GM18507 (cell line): ENCODE results near the gene PCDHA8.
"Not testable (repeated sequence)": the region's sequence is repeated elsewhere in the genome, so short reads cannot be mapped to it uniquely, and the experiment has no call there.

Experiments
- DNase-seq: peaks from one replicate; pipeline ENCODE4 v3.0.0; 2011; ENCODE audit warnings: low read depth; ENCODE audit not compliant: insufficient read length; ENCODE audit errors: extremely low spot score
- FAIRE-seq: peaks from 2 replicates; lab custom pipeline; 2011; peaks lifted over from hg19 to GRCh38; lab: Jason Lieb, UNC

PCDHA8 gene

DNA sequence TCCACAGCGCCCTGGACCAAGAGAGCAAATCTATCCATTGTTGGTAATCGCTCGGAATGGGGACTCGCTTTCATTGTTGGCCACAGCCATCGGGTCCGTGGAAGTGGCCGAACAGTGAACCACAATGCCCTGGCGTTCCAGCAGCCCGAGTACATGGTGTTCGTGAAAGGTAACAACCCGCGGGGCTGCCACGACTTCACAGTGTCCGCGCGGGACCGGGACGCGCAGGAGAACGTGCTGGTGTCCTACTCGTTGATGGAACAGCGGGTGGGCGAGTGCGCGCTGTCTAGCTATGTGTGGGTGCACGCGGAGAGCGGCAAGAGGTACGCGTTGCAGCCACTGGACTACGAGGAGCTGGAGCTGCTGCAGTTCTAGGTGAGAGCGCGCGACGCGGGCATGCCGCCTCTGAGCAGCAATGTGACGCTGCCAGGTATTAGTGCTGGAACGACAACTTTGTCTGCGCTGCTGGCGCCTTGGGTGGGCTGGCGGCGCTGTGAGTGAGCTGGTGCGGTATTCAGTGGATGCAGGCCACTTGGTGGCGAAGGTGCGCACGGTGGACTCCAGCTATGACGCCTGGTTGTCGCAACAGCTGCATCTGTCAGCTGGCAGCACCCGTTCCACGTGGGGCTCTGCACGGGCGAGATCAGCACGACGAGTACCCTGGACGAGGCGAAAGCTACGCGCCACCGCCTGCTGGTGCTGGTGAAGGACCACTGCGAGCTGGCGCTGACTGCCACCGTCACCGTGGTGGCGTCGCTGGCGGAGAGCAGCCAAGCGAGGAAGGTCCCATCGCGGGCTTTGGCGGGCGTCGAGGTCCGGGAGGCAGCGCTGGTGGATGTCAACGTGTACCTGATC is 21.7 kb downstream of the PCDHA8 start:
- no peak for DNase-seq
- no peak for FAIRE-seq

DNA sequence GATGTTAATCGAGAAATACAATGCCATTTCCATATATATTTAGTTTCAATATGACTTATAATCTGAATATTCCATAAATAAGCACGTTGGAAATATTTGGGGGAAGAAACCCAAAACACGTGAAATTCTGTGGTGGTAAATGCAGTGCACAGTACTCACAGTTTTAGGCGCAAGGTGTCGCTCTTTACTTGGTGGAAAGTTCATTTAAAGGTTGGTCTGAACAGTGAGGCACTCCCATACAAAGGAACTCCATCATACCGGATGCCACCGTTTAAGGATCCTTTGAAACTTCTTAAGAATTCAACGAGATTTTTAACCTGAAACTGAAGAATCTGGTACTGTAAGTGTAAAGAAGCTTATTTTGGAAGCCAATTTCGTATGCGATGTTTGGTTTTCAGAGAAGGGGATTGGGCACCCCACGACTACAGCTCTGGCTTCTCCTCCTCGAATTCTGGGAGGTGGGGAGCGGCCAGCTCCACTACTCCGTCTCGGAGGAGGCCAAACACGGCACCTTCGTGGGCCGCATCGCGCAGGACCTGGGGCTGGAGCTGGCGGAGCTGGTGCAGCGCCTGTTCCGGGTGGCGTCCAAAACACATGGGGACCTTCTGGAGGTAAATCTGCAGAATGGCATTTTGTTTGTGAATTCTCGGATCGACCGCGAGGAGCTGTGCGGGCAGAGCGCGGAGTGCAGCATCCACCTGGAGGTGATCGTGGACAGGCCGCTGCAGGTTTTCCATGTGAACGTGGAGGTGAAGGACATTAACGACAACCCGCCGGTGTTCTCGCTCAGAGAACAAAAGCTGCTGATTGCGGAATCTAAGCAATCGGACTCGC is 28.0 kb downstream of the PCDHA8 start, which contains the start of gene PCDHA11:
TSS of gene PCDHA11 (plus strand) at position 237 of the 834 bp plus-strand sequence. CDS start at position 384, 147 bp downstream.
- FAIRE-seq = no peak
- no peak for DNase-seq

DNA sequence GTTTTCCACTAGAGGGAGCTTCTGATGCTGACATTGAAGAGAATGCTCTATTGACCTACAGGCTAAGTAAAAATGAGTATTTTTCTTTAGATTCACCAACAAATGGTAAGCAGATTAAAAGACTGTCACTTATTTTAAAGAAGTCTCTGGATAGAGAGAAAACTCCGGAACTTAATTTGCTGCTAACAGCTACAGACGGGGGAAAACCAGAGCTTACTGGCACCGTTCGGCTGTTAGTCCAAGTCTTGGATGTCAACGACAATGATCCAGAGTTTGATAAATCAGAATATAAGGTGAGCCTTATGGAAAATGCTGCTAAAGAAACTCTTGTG is 28.5 kb downstream of the PCDHA8 start:
- FAIRE-seq = no peak

DNA sequence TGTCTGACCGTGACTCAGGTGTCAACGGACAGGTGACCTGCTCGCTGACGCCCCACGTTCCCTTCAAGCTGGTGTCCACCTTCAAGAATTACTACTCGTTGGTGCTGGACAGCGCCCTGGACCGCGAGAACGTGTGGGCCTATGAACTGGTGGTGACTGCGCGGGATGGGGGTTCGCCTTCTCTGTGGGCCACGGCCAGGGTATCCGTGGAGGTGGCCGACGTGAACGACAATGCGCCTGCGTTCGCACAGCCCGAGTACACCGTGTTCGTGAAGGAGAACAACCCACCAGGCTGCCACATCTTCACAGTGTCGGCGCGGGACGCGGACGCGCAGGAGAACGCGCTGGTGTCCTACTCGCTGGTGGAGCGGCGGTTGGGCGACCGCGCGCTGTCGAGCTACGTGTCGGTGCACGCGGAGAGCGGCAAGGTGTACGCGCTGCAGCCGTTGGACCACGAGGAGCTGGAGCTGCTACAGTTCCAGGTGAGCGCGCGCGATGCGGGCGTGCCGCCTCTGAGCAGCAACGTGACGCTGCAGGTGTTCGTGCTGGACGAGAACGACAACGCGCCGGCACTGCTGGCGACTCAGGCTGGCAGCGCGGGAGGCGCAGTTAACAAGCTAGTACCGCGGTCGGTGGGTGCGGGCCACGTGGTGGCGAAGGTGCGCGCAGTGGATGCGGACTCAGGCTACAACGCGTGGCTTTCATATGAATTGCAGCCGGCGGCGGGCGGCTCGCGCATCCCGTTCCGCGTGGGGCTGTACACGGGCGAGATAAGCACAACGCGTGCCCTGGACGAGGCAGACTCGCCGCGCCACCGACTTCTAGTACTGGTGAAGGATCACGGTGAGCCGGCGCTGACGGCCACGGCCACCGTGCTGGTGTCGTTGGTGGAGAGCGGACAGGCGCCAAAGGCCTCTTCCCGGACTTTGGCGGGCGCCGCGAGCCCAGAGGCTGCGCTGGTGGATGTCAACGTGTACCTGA is 29.5 kb downstream of the PCDHA8 start:
- DNase-seq = no peak
- FAIRE-seq = no peak

More for the DNA sequence above, 28.5 kb downstream of the PCDHA8 start:
- DNase-seq = no peak

DNA sequence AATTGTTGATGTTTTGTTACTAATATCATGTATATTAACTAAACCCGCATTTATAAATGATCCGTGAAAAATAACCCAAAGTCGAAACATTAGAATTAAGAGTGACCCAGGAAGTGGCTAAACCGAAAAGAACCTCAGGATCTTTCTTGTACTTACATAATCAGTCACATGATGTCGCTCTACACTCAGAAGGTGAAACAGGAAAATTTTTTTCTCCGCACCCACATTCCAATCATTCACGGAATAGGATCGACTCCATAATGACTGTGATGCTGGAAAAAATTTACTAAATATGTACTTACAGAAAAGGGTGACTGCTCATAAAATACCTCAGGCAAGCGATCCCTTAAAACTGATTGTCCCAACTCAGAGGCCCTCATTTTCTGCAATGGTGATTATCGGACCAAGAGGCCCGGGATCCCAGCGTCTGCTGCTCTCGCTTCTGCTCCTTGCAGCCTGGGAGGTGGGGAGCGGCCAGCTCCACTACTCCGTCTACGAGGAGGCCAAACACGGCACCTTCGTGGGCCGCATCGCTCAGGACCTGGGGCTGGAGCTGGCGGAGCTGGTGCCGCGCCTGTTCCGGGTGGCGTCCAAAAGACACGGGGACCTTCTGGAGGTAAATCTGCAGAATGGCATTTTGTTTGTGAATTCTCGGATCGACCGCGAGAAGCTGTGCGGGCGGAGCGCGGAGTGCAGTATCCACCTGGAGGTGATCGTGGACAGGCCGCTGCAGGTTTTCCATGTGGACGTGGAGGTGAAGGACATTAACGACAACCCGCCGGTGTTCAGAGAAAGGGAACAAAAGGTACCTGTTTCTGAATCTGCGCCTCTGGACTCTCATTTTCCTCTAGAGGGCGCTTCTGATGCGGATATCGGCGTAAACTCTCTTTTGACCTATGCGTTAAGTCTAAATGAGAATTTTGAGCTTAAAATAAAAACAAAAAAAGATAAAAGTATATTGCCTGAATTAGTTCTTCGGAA is 34.4 kb downstream of the PCDHA8 start, which contains the start of gene PCDHA12:
TSS of gene PCDHA12 (plus strand) at position 224 of the 981 bp plus-strand sequence. CDS start at position 389, 165 bp downstream.
- FAIRE-seq (no peak), DNase-seq (no peak)

DNA sequence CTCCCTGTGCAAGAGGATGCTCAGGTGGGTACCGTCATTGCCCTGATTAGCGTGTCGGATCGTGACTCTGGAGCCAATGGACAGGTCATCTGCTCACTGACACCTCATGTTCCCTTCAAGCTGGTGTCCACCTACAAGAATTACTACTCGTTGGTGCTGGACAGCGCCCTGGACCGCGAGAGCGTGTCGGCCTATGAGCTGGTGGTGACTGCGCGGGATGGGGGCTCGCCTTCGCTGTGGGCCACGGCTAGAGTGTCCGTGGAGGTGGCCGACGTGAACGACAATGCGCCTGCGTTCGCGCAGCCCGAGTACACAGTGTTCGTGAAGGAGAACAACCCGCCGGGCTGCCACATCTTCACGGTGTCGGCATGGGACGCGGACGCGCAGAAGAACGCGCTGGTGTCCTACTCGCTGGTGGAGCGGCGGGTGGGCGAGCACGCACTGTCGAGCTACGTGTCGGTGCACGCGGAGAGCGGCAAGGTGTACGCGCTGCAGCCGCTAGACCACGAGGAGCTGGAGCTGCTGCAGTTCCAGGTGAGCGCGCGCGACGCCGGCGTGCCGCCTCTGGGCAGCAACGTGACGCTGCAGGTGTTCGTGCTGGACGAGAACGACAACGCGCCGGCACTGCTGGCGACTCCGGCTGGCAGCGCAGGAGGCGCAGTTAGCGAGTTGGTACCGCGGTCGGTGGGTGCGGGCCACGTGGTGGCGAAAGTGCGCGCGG is 35.7 kb downstream of the PCDHA8 start:
- not testable (repeated sequence) for FAIRE-seq, DNase-seq

DNA sequence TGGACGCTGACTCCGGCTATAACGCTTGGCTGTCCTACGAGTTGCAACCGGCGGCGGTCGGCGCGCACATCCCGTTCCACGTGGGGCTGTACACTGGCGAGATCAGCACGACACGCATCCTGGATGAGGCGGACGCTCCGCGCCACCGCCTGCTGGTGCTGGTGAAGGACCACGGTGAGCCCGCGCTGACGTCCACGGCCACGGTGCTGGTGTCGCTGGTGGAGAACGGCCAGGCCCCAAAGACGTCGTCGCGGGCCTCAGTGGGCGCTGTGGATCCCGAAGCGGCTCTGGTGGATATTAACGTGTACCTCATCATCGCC is 36.2 kb downstream of the PCDHA8 start:
- FAIRE-seq (no peak), DNase-seq (no peak)

DNA sequence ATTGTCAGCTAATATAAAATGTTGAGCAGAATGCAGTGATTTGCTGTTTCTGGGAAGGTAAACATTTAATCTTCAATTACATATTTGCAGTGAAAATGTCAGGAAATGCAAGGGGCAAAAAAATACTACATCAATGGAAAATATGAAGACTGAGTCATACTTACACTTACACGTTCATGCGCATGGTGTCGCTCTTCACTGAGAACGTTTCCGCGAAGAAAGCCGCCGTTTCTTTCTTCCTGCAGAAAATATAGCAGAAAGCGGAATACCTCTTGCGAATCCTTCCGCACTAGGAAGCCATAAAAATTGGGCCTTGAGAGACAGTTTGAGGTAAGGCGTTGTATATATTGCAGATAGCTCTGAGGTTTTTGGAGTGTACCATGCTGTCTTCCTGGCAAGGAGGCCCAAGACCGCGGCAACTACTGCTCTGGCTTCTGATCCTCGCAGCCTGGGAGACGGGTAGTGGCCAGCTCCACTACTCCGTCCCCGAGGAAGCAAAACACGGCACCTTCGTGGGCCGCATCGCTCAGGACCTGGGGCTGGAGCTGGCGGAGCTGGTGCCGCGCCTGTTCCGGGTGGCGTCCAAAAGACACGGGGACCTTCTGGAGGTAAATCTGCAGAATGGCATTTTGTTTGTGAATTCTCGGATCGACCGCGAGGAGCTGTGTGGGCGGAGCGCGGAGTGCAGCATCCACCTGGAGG is 41.1 kb downstream of the PCDHA8 start, which contains the start of gene PCDHA13:
TSS of gene PCDHA13 (plus strand) at position 236 of the 702 bp plus-strand sequence. CDS start at position 381, 145 bp downstream.
- DNase-seq (no peak), FAIRE-seq (no peak)

DNA sequence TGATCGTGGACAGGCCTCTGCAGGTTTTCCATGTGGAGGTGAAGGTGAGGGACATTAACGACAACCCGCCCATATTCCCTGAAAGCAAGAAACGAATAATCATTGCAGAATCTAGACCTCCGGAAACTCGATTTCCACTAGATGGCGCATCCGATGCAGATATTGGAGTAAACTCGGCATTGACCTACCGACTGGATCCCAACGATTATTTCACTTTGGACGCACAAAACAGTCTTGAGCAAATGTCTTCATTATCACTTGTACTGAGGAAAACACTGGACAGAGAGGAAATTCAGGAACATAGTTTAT is 41.6 kb downstream of the PCDHA8 start:
- FAIRE-seq (no peak), DNase-seq (no peak)

DNA sequence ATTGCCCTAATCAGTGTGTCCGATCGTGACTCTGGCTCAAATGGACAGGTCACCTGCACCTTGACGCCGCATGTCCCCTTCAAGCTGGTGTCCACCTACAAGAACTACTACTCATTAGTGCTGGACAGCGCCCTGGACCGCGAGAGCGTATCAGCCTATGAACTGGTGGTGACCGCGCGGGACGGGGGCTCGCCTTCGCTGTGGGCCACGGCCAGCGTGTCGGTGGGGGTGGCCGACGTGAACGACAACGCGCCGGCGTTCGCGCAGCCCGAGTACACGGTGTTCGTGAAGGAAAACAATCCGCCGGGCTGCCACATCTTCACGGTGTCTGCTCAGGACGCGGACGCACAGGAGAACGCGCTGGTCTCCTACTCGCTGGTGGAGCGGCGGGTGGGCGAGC is 42.4 kb downstream of the PCDHA8 start:
- FAIRE-seq (no peak), DNase-seq (no peak)

DNA sequence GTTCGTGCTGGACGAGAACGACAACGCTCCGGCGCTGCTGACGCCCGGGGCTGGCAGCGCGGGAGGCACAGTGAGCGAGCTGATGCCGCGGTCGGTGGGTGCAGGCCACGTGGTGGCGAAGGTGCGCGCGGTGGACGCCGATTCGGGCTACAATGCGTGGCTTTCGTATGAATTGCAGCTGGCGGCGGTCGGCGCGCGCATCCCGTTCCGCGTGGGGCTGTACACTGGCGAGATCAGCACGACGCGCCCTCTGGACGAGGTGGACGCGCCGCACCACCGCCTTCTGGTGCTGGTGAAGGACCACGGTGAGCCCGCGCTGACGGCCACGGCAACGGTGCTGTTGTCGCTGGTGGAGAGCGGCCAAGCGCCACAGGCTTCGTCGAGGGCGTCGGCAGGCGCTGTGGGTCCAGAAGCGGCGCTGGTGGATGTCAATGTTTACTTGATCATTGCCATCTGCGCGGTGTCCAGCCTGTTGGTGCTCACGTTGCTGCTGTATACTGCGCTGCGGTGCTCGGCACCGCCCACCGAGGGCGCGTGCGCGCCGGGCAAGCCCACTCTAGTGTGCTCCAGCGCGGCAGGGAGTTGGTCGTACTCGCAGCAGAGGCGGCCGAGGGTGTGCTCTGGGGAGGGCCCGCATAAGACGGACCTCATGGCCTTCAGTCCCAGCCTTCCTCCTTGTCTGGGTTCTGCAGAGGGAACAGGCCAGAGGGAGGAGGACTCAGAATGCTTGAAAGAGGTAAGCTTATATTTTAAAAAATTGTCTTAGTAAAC is 43.1 kb downstream of the PCDHA8 start:
- no peak for FAIRE-seq
- no peak for DNase-seq
